GM12892 (cell line): Measurements from ENCODE around the gene GEMIN7.
A peak's percentile ranks its signal among the peaks of the same experiment; 100 is the strongest.

Source experiments
- POLR2A ChIP-seq: IDR thresholded peaks from 2 replicates; pipeline ENCODE4 v1.6.1; 2011; ENCODE audit warnings: low read depth, low read length, control low read depth
- POLR2AphosphoS5 ChIP-seq: IDR thresholded peaks from 2 replicates; pipeline ENCODE4 v1.6.1; 2011; ENCODE audit warnings: low read depth, low read length, control low read depth
- TAF1 ChIP-seq: IDR thresholded peaks from 2 replicates; pipeline ENCODE4 v1.6.1; 2011; ENCODE audit warnings: low read depth, mild to moderate bottlenecking, control low read depth, low read length, borderline replicate concordance

GRCh38 chr19:45076029-45076850 lies 2.8 kb upstream of the GEMIN7 start, which contains the start of gene ZNF296:
- TF ChIP-seq POLR2A (peak; percentile 82), POLR2AphosphoS5 (peak; percentile 60; the same call in 1 of the 2 replicates), TAF1 (peak; percentile 54; the same call in 1 of the 2 replicates)
